ENCODE results near the gene EPHX1. TPM values are rescaled to one million over a fixed set of nuclear protein-coding genes. Genes with fewer than 3 reads are reported as not detected.
"Not testable (repeated sequence)": the region's sequence is repeated elsewhere in the genome, so short reads cannot be mapped to it uniquely, and the experiment has no call there.

Gene EPHX1
- total and polyA plus RNA-seq, 4 donors = 31.7 to 115 (median 98.5) TPM

GRCh38 chr1:225814381-225814780 lies 4.5 kb downstream of the EPHX1 start:
- peak overlapping the region; percentile 2 to 82 for H3K27ac ChIP-seq (ENCODE audit: low read depth in 1 of 2, low read length in 1 of 2)
- no peaks in the 10 kb centered on the region for H3K9me3 ChIP-seq (ENCODE audit: control insufficient read depth in 4 of 4, insufficient read depth in 3 of 4, low read length in 3 of 4)
- no peak for ATAC-seq (ENCODE audit: insufficient read depth, low FRiP score)
- WGBS, 2 donors = 47 to 67% methylated on average over 7 of the region's 7 CpGs
- peak overlapping the region in 1 of 2 donors; percentile 59 for H3K9ac ChIP-seq (ENCODE audit: insufficient read depth in 1 of 2, low read length in 2 of 2)
- H3K27me3 ChIP-seq (ENCODE audit: control insufficient read depth in 3 of 3, insufficient read depth in 3 of 3, low read length in 2 of 3) = no peaks in the 10 kb centered on the region
- no peak for DNase-seq
- H3K4me1 ChIP-seq (ENCODE audit: control insufficient read depth in 5 of 5, insufficient read depth in 5 of 5, low read length in 5 of 5) = peaks cover 19 to 82% (median 52%) of the 10 kb centered on the region in 5 donors
- H3K36me3 ChIP-seq (ENCODE audit: control insufficient read depth in 4 of 4, insufficient read depth in 4 of 4, low read length in 4 of 4) = peaks cover 0 to 10% (median 4%) of the 10 kb centered on the region in 4 donors
- no peak for TF ChIP-seq CTCF (IDR thresholded peaks at IDR 0.05; ENCODE audit: control extremely low read depth, extremely low read depth)
- no peak overlapping the region for H3K4me3 ChIP-seq

GRCh38 chr1:225815090-225815489 lies 5.2 kb downstream of the EPHX1 start:
- WGBS, 2 donors = 84 to 88% methylated on average over 6 to 7 of the region's 7 CpGs
- not testable (repeated sequence) for DNase-seq

GRCh38 chr1:225815526-225816178 lies 5.7 kb downstream of the EPHX1 start:
- Histone ChIP-seq H3K4me3 (no peak overlapping the region), H3K4me1 (ENCODE audit: control insufficient read depth in 5 of 5, insufficient read depth in 5 of 5, low read length in 5 of 5) (peaks cover 19 to 89% (median 56%) of the 10 kb centered on the region in 5 donors), H3K36me3 (ENCODE audit: control insufficient read depth in 4 of 4, insufficient read depth in 4 of 4, low read length in 4 of 4) (peaks cover 0 to 14% (median 4%) of the 10 kb centered on the region in 4 donors), H3K9me3 (ENCODE audit: control insufficient read depth in 4 of 4, insufficient read depth in 3 of 4, low read length in 3 of 4) (no peaks in the 10 kb centered on the region), H3K27me3 (ENCODE audit: control insufficient read depth in 3 of 3, insufficient read depth in 3 of 3, low read length in 2 of 3) (no peaks in the 10 kb centered on the region), H3K27ac (ENCODE audit: low read depth in 1 of 2, low read length in 1 of 2) (peak overlapping the region in 1 of 2 donors; percentile 69), H3K9ac (ENCODE audit: insufficient read depth in 1 of 2, low read length in 2 of 2) (peak overlapping the region in 1 of 2 donors; percentile 9)
- ATAC-seq (ENCODE audit: insufficient read depth, low FRiP score) (no peak), DNase-seq (no peak)
- no peak for TF ChIP-seq CTCF (IDR thresholded peaks at IDR 0.05; ENCODE audit: control extremely low read depth, extremely low read depth)
- 87 to 90% methylated on average over 17 of the region's 17 CpGs for WGBS, 2 donors

More at GRCh38 chr1:225815090-225815489, 5.2 kb downstream of the EPHX1 start:
- H3K9ac ChIP-seq (ENCODE audit: insufficient read depth in 1 of 2, low read length in 2 of 2); H3K9me3 ChIP-seq (ENCODE audit: control insufficient read depth in 4 of 4, insufficient read depth in 3 of 4, low read length in 3 of 4); H3K4me3 ChIP-seq; H3K27me3 ChIP-seq (ENCODE audit: control insufficient read depth in 3 of 3, insufficient read depth in 3 of 3, low read length in 2 of 3); ATAC-seq (ENCODE audit: insufficient read depth, low FRiP score): not testable (repeated sequence)
- Histone ChIP-seq H3K36me3 (ENCODE audit: control insufficient read depth in 4 of 4, insufficient read depth in 4 of 4, low read length in 4 of 4) (peaks cover 0 to 10% (median 4%) of the 10 kb centered on the region in 4 donors), H3K27ac (ENCODE audit: low read depth in 1 of 2, low read length in 1 of 2) (peak overlapping the region in 1 of 2 donors; percentile 82), H3K4me1 (ENCODE audit: control insufficient read depth in 5 of 5, insufficient read depth in 5 of 5, low read length in 5 of 5) (peaks cover 19 to 84% (median 56%) of the 10 kb centered on the region in 5 donors)

- Histone ChIP-seq H3K27me3 (ENCODE audit: control insufficient read depth in 3 of 3, insufficient read depth in 3 of 3, low read length in 2 of 3) (no peaks in the 10 kb centered on the region), H3K9me3 (ENCODE audit: control insufficient read depth in 4 of 4, insufficient read depth in 3 of 4, low read length in 3 of 4) (no peaks in the 10 kb centered on the region), H3K27ac (ENCODE audit: low read depth in 1 of 2, low read length in 1 of 2) (peak overlapping the region; percentile 77 to 94), H3K4me3 (no peak overlapping the region), H3K4me1 (ENCODE audit: control insufficient read depth in 5 of 5, insufficient read depth in 5 of 5, low read length in 5 of 5) (peaks cover 19 to 84% (median 56%) of the 10 kb centered on the region in 5 donors), H3K9ac (ENCODE audit: insufficient read depth in 1 of 2, low read length in 2 of 2) (peak overlapping the region; percentile 16 to 61), H3K36me3 (ENCODE audit: control insufficient read depth in 4 of 4, insufficient read depth in 4 of 4, low read length in 4 of 4) (peaks cover 0 to 14% (median 4%) of the 10 kb centered on the region in 4 donors)
- no peak for TF ChIP-seq CTCF (IDR thresholded peaks at IDR 0.05; ENCODE audit: control extremely low read depth, extremely low read depth)
- DNase-seq = peak; percentile 87 to 95 (median 93)
- WGBS, 2 donors = 54 to 74% methylated on average over 17 of the region's 17 CpGs
- ATAC-seq (ENCODE audit: insufficient read depth, low FRiP score) = peak; percentile 2
Observed at GRCh38 chr1:225816643-225817538, 7.0 kb downstream of the EPHX1 start.

Measured in lung (tissue), 12 donors.